ENCODE measurements around the gene SCN2A.

DNA sequence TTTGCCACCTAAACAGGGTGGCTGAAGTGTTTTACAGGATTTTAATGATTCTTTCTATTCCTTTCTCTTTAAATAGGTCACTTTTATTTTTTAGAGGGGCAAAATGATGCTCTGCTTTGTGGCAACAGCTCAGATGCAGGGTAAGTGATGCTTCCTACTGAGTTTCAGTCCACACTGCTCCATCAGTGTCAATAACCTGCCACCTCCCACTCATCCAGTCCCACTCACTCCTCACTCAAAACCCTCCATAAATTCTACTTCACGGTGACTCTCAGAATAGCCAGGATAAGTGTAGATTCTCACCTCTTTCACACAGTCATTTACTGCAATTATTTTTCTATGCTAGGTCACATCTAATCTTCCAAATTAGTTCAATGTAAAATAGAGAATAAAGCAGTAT is 72.7 kb downstream of the SCN2A start:
- TF ChIP-seq CTCF (tag by site-specific recombination; IDR thresholded peaks at IDR 0.05), result no peak
- no peak for TF ChIP-seq ZNF335 (tag by site-specific recombination; conservative IDR thresholded peaks at IDR 0.05)
- TF ChIP-seq, protein P1, sequence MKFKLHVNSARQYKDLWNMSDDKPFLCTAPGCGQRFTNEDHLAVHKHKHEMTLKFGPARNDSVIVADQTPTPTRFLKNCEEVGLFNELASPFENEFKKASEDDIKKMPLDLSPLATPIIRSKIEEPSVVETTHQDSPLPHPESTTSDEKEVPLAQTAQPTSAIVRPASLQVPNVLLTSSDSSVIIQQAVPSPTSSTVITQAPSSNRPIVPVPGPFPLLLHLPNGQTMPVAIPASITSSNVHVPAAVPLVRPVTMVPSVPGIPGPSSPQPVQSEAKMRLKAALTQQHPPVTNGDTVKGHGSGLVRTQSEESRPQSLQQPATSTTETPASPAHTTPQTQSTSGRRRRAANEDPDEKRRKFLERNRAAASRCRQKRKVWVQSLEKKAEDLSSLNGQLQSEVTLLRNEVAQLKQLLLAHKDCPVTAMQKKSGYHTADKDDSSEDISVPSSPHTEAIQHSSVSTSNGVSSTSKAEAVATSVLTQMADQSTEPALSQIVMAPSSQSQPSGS (tag by site-specific recombination; IDR thresholded peaks at IDR 0.05; ENCODE audit: low read depth), result no peak
- TF ChIP-seq, protein P2, sequence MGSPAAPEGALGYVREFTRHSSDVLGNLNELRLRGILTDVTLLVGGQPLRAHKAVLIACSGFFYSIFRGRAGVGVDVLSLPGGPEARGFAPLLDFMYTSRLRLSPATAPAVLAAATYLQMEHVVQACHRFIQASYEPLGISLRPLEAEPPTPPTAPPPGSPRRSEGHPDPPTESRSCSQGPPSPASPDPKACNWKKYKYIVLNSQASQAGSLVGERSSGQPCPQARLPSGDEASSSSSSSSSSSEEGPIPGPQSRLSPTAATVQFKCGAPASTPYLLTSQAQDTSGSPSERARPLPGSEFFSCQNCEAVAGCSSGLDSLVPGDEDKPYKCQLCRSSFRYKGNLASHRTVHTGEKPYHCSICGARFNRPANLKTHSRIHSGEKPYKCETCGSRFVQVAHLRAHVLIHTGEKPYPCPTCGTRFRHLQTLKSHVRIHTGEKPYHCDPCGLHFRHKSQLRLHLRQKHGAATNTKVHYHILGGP (tag by site-specific recombination; IDR thresholded peaks at IDR 0.05), result no peak
- TF ChIP-seq ZNF274 (IDR thresholded peaks at IDR 0.05; ENCODE audit: low read length), result no peak
- no peak for TF ChIP-seq ZNF274 (tag by site-specific recombination; IDR thresholded peaks at IDR 0.05; ENCODE audit: borderline replicate concordance)
- no peak for TF ChIP-seq SP2 (tag by site-specific recombination; IDR thresholded peaks at IDR 0.05)
- TF ChIP-seq, protein P3, sequence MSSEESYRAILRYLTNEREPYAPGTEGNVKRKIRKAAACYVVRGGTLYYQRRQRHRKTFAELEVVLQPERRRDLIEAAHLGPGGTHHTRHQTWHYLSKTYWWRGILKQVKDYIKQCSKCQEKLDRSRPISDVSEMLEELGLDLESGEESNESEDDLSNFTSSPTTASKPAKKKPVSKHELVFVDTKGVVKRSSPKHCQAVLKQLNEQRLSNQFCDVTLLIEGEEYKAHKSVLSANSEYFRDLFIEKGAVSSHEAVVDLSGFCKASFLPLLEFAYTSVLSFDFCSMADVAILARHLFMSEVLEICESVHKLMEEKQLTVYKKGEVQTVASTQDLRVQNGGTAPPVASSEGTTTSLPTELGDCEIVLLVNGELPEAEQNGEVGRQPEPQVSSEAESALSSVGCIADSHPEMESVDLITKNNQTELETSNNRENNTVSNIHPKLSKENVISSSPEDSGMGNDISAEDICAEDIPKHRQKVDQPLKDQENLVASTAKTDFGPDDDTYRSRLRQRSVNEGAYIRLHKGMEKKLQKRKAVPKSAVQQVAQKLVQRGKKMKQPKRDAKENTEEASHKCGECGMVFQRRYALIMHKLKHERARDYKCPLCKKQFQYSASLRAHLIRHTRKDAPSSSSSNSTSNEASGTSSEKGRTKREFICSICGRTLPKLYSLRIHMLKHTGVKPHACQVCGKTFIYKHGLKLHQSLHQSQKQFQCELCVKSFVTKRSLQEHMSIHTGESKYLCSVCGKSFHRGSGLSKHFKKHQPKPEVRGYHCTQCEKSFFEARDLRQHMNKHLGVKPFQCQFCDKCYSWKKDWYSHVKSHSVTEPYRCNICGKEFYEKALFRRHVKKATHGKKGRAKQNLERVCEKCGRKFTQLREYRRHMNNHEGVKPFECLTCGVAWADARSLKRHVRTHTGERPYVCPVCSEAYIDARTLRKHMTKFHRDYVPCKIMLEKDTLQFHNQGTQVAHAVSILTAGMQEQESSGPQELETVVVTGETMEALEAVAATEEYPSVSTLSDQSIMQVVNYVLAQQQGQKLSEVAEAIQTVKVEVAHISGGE (tag by site-specific recombination; conservative IDR thresholded peaks at IDR 0.05; ENCODE audit: low read depth), result no peak
- no peak for TF ChIP-seq ZSCAN30 (tag by site-specific recombination; IDR thresholded peaks at IDR 0.05)
- TF ChIP-seq, protein P4, sequence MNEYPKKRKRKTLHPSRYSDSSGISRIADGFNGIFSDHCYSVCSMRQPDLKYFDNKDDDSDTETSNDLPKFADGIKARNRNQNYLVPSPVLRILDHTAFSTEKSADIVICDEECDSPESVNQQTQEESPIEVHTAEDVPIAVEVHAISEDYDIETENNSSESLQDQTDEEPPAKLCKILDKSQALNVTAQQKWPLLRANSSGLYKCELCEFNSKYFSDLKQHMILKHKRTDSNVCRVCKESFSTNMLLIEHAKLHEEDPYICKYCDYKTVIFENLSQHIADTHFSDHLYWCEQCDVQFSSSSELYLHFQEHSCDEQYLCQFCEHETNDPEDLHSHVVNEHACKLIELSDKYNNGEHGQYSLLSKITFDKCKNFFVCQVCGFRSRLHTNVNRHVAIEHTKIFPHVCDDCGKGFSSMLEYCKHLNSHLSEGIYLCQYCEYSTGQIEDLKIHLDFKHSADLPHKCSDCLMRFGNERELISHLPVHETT (tag by site-specific recombination; IDR thresholded peaks at IDR 0.05), result no peak
- no peak for TF ChIP-seq ZNF416 (tag by site-specific recombination; IDR thresholded peaks at IDR 0.05)
- TF ChIP-seq ZNF10 (tag by site-specific recombination; IDR thresholded peaks at IDR 0.05), result no peak
